ELF-1 (cell line): ENCODE measurements around the gene SPA17.

ENCODE experiments used
- DNase-seq: peaks from one replicate; pipeline ENCODE4 v3.0.0-alpha.2; 2016; ENCODE audit warnings: low read depth, low spot score

Gene SPA17

GRCh38 chr11:124724979-124725718 is 51.4 kb downstream of the SPA17 start:
- no peak for DNase-seq

GRCh38 chr11:124725719-124726105 is 52.0 kb downstream of the SPA17 start:
- no peak for DNase-seq

DNA sequence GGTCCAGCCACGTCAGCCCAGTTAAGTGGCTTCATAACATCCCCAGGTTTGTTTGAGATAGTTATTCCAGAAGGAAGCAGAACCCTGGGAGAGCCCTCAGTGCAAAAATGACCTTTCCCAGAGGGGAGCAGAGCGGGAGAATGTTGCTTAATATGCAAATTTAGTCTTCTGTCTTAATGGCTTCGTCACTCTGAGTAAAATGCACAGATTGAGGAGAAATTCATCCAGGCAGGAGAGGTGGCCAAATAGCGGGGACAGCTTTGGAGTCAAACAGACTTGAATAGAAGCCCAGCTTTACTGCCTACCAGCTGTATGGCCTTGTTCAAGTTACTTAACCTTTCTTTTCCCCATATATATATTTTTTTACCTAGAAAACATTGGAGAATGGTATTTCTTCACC is 53.8 kb downstream of the SPA17 start:
- DNase-seq: no peak

DNA sequence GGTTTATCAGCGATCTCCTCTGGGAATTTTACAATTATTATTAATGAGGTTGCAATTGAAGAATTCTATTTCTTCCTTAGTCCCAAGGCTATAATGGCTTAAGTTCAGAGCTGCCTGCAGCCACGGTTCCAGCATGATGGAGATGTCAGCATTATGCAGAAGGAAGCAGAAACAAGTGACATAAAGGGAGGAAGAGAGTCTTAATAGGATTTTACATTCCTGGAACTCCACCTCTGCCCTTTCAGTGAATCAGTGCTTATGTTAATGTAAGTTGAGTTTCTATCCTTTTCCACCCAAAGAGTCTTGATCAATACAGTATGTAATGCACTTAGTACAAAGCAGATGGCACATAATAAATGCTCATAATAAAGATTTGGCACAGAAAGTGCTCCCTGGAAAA is 54.4 kb downstream of the SPA17 start:
- no peak for DNase-seq

GRCh38 chr11:124729571-124729970 is 55.9 kb downstream of the SPA17 start:
- DNase-seq: no peak

- DNase-seq: no peak
These were observed 58.5 kb downstream of the SPA17 start for GRCh38 chr11:124732230-124732629.

GRCh38 chr11:124736736-124737135 is 63.0 kb downstream of the SPA17 start:
- DNase-seq: no peak

DNA sequence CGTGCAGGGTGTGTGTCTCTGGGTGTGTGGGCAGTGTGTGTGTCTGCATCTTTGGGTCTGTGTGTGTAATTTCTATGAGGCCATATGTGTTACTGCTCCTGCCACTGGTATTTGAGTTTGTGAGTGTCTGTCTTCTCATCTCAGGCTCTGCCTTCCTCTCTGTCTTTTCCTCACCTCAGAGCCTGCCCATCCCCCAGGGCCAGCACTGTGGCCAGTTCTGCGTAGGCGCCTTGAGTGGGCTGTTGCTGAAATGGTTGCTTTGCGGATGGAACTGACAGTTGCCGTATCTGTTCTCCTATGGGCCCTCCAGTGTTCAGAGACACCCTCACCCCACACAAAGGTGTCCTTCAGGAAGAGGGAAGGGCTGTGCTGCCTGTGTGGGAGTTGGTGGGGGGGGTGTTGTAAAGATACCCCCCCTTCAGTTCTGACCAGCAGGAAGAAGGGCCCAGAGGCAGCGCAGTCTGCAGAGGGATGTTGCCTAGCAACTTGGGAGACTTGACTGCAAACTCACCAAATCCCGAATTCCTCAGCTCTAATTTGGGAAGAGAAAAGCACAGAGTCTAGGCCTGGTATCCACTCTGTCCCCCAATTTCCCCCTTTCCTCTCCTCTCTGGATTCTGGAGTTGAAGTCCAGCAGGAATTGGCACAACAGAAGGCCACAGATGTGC is 64.1 kb downstream of the SPA17 start:
- DNase-seq: no peak

DNA sequence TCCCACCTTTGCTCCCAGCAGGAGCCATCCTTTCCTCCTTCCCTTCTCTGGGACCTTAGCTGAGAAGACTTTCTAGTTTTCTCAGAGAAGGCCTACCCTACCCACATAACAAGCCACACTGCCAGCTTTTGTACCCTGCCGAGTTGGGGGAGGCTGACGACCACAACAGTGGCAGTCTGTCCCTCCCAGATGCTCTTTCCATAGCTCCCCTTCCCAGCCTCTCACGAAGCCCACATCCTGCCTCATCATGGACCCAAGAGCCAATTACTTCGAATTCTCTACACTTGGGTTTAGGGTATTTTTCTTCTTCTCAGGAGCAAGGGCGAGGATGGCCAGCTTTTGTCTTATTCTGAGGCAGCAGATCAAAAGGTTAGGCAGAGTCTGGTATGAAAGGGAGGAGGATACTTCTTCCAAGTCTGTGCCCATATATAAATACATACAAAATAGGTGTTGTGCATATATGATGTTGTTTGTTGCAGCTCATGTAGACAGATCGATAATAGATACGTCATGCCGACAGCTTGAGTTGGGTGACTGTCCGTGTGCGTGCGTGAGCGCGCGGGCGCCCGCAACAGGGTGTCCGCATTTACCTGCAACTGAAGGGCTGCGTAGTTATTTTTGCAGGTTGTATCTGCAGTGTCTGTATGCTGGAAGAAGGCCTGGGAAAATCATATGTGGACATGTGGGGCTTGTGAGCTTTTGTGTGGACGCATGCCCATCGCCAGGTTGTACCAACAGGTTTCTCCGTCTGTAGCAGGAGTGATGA is 65.2 kb downstream of the SPA17 start:
- no peak for DNase-seq

- peak; percentile 96 for DNase-seq
These were observed 66.0 kb downstream of the SPA17 start, which contains the start of gene NRGN for GRCh38 chr11:124739479-124740276. NRGN (plus strand) TSS chr11:124739942; CDS start chr11:124740085, 143 bp downstream.

- DNase-seq: peak; percentile 57
These were observed 66.7 kb downstream of the SPA17 start for GRCh38 chr11:124740277-124740882.

DNA sequence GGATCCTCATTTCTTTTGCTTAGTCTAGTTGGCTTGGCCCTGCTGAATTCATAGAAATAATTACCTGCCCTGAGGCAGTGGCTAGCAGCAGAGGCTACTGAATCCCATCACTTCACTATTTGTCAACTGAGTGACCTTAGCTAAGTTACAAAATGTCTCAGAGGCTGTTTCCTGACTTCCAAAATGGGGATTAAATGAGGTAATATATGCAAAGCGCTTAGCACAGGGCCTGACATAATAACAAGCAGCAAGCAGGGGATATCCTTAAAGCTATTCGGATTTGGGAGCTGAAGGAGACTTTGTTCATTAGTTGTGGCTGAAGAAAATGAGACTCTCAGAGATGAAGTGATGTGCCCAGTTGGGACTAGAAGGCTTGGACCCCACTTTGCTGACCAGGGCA is 68.9 kb downstream of the SPA17 start:
- no peak for DNase-seq

- DNase-seq: no peak
These were observed 69.3 kb downstream of the SPA17 start for GRCh38 chr11:124743050-124743449.

- DNase-seq: no peak
These were observed 71.6 kb downstream of the SPA17 start for GRCh38 chr11:124745270-124745834.

DNA sequence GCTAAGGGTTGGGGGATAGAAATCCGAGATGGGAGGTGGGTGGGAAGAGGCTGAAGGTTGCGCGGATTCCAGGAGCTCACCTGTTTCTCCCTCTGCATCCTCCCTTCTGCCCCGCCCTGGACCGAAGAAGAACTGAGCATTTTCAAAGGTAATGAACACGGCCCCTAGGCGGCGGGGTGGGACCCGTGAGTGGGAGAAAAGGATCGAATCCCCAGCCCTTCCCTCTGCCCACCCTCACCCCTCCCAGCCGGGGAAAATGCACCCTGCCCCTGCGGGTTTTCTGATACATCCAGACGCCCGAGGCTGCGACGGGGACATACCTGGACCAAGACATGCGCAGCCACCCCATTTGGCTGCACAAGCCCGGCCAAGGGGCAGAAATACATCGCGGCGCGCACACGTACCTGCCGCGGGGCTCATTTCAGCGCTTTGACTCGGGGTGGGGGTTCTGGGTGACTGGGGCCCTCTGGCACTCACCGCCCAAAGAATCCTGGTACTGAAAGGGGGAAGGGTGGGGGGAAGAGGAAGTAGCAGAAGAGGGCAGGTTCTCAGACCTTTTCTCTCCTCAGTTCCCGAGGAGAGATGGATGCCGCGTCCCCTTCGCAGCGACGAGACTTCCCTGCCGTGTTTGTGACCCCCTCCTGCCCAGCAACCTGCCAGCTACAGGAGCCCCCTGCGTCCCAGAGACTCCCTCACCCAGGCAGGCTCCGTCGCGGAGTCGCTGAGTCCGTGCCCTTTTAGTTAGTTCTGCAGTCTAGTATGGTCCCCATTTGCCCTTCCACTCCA is 72.3 kb downstream of the SPA17 start:
- DNase-seq: no peak

GRCh38 chr11:124746621-124747243 is 73.0 kb downstream of the SPA17 start:
- DNase-seq: peak; percentile 91
